ENCODE measurements around the gene DCST1. TPM values are rescaled to one million over a fixed set of nuclear protein-coding genes. Genes with fewer than 3 reads are reported as not detected.

Gene DCST1
- polyA plus RNA-seq, 3 donors: 0.21 to 0.29 (median 0.28) TPM

DNA sequence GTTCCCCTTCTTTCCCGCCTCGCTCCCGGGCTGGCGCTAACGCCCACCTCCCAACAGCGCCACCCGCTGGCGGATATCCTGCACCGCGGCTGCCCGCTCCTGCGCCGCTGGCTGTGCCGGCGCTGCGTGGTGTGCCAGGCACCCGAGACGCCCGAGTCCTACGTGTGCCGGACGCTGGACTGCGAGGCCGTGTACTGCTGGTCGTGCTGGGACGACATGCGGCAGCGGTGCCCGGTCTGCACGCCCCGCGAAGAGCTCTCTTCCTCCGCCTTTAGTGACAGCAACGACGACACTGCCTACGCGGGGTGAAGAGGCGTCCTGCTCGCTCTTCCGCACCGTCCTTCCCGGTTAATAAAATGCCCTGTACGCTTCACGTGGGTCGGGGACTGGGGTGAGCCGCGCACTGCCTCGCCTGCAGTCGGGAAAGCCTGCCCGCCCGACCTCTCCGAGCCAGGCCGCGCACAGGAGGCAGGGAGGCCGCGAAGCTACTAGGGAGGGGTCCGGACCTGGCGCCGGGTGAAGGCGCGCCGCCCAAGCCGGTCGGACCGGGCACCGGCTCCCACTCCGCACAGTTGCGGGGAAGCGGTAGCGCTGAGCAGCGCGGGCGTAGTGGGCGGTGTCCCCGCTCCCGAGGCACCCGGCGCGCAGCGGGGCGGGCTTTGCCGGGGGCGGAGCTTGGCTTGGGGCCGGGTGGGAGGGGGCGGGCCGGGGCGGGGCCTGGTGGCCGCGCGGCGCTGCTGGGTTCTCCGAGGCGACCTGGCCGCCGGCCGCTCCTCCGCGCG is 17.1 kb downstream of the DCST1 start, which contains the start of gene ADAM15:
Gene ADAM15, plus strand, starts transcription at position 757 of the 782 bp plus-strand sequence. CDS start 71 bp downstream, outside the sequence.
- DNase-seq (ENCODE audit: low read depth in 3 of 3, low spot score in 2 of 3): no peak

DNA sequence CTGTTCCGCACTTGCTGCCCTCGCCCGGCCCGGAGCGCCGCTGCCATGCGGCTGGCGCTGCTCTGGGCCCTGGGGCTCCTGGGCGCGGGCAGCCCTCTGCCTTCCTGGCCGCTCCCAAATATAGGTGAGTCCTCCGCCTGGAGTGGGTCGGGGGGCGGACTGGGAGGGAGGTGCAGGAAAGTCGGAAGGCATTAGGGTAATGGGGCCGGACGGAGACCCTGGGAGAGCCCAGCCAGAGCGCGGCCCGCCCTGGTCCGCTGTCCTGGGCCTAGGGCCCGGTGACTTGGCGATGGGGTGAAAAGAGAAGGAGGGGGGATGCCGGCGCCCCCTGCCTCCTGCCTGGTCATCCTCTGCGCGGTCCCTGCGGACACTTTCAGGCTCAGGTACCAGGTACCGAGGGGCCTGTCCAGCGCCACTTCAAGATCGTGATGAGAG is 17.7 kb downstream of the DCST1 start:
- DNase-seq (ENCODE audit: low read depth in 3 of 3, low spot score in 2 of 3): no peak

- no peak for DNase-seq (ENCODE audit: low read depth in 3 of 3, low spot score in 2 of 3)
Observed at GRCh38 chr1:155051777-155052398, 18.3 kb downstream of the DCST1 start.

DNA sequence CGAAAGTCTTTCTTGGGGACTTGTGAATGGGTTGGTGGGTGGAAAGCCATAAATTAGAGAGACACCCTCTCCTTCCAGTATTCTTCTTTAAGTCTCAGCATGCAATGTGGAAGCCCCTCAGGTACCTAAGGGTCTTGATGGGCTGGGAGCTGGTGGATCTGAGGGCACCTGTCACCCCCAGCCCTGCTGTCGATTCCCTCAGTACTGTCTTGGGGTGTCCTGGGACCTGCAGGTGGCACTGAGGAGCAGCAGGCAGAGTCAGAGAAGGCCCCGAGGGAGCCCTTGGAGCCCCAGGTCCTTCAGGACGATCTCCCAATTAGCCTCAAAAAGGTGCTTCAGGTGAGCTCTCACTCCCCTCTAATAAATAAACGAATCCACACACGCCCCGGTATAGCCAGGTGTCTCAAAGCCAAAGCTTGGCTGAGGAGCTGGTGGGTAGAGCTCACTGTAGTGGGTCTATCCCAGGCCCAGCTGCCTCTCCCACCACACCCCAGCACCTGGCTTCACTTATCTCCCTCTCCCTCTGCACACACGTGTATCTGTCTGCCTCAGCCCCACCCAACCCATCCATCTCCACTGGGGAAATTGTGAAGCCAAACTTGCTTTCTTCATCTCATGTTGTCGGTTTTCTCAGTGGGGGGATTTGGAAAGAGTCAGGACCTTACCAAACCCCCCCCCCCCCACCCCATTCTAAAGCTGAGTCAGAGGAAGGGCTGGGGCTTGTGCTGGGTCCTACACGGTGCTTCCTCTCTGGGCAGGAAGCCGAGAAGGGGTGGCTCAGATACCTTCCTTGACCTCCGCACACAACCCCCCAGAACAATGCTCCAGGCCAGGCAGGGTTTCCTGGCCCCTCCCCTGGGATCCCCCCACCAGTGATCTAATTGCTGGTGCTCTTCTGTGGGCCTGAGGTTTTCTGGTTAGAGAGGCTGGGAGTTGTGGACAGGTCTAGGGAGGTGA is 19.1 kb downstream of the DCST1 start:
- no peak for DNase-seq (ENCODE audit: low read depth in 3 of 3, low spot score in 2 of 3)

- DNase-seq (ENCODE audit: low read depth in 3 of 3, low spot score in 2 of 3): no peak
Observed at GRCh38 chr1:155053531-155054105, 20.0 kb downstream of the DCST1 start.

DNA sequence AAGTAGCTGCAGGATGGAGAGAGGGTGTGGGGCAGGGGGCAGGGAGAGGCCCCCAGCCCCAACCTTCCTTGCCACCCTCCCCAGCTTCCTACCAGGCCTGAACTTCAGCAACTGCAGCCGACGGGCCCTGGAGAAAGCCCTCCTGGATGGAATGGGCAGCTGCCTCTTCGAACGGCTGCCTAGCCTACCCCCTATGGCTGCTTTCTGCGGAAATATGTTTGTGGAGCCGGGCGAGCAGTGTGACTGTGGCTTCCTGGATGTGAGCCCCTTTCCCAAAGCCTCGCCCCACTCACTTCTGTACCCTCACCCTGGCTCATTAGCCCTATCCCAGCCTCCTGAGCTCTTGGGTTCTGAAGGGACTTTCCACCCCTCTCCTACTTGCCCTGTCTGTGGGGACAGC is 23.5 kb downstream of the DCST1 start:
- no peak for DNase-seq (ENCODE audit: low read depth in 3 of 3, low spot score in 2 of 3)

GRCh38 chr1:155057788-155058211 is 24.2 kb downstream of the DCST1 start:
- no peak for DNase-seq (ENCODE audit: low read depth in 3 of 3, low spot score in 2 of 3)

GRCh38 chr1:155060736-155061135 is 27.1 kb downstream of the DCST1 start:
- DNase-seq (ENCODE audit: low read depth in 3 of 3, low spot score in 2 of 3): no peak

GRCh38 chr1:155061381-155062150 is 27.9 kb downstream of the DCST1 start:
- no peak for DNase-seq (ENCODE audit: low read depth in 3 of 3, low spot score in 2 of 3)

DNA sequence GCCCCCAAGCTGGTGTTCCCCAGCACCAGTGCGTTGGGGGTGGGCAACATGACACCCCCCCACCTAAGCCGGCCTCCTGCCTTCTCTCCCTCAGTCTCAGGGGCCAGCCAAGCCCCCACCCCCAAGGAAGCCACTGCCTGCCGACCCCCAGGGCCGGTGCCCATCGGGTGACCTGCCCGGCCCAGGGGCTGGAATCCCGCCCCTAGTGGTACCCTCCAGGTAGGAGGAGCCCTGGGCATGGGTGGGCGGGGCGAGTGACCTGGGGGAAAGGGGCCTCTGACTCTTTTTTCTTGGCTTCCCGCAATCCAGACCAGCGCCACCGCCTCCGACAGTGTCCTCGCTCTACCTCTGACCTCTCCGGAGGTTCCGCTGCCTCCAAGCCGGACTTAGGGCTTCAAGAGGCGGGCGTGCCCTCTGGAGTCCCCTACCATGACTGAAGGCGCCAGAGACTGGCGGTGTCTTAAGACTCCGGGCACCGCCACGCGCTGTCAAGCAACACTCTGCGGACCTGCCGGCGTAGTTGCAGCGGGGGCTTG is 28.6 kb downstream of the DCST1 start:
- DNase-seq (ENCODE audit: low read depth in 3 of 3, low spot score in 2 of 3): no peak

GRCh38 chr1:155062702-155063411 is 29.2 kb downstream of the DCST1 start:
- DNase-seq (ENCODE audit: low read depth in 3 of 3, low spot score in 2 of 3): no peak

- no peak for DNase-seq (ENCODE audit: low read depth in 3 of 3, low spot score in 2 of 3)
Observed at GRCh38 chr1:155063550-155064110, 30.0 kb downstream of the DCST1 start, which contains the start of gene EFNA4. TSS of gene EFNA4 (plus strand) at chr1:155063740. CDS start at chr1:155063824, 84 bp downstream.

DNA sequence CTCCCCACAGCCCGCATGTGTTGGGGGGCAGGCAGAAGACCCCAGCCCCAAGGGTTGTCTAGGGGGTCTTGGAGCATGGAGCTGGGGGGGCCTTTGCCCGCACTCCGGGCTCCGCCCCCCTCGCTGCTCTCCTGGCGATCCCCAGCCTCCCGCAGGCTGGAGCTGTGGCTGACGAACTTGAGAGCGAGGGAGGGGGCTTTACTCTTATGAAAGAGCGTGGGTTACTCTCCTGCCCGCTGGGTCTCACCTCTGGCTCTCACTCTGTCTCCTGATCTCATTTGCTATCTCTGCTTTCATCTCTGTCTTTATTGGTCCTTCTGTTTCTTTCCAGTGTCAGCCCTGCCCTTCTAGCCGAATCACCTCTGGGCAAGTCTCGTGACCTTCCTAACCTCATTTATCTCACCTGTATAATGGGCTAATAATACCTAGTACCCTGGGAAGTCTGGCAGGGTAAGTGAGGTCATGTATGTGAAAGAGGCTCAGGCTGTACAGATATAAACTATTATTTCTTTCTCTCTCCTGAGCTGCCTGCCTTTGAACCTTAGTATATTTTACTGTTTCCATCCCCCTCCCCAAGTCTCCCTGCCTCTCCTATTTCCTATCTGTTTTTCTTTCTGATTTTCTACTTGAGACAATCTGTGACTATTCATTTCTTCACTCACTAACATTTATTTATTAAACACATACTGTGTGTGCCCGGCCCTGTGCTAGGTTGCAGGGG is 30.6 kb downstream of the DCST1 start:
- no peak for DNase-seq (ENCODE audit: low read depth in 3 of 3, low spot score in 2 of 3)

GRCh38 chr1:155064832-155065429 is 31.3 kb downstream of the DCST1 start:
- DNase-seq (ENCODE audit: low read depth in 3 of 3, low spot score in 2 of 3): no peak

GRCh38 chr1:155066777-155067176 is 33.2 kb downstream of the DCST1 start:
- DNase-seq (ENCODE audit: low read depth in 3 of 3, low spot score in 2 of 3): no peak

DNA sequence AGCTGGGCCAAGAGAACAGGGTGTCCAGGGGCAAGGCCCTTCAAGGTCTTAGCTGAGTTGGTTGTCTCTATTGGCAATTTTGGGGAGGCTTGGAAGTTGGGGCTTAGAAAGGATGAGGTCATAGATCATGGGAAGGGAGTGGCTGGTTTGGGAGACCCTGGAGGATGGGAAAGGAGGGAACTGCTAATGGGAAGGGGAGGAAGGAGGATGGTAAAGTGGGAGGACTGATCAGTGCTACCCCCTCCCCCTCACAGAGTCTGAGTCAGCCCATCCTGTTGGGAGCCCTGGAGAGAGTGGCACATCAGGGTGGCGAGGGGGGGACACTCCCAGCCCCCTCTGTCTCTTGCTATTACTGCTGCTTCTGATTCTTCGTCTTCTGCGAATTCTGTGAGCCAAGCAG is 35.0 kb downstream of the DCST1 start:
- no peak for DNase-seq (ENCODE audit: low read depth in 3 of 3, low spot score in 2 of 3)

GRCh38 chr1:155069551-155070157 is 36.0 kb downstream of the DCST1 start:
- no peak for DNase-seq (ENCODE audit: low read depth in 3 of 3, low spot score in 2 of 3)

All from right renal cortex interstitium (tissue), 3 donors.